Right lobe of liver (tissue), 4 donors: Measurements from ENCODE around the gene CHST11.

ENCODE experiments used
- CTCF ChIP-seq, 4 donors: fragments of 200-600 bp in 3 of 4; fragments of 450-650 bp in 1 of 4; IDR thresholded peaks; one replicate each; pipeline versions ENCODE4 v1.5.1 to v1.8.0; 2016 to 2022; ENCODE audit warnings: antibody characterized with exemption in 4 of 4, mild to moderate bottlenecking in 2 of 4
- POLR2A ChIP-seq: fragments of 450-650 bp; IDR thresholded peaks from one replicate; pipeline ENCODE4 v1.6.1; 2017; ENCODE audit warnings: antibody characterized with exemption, mild to moderate bottlenecking
- donor health status: DM: no; HTN: no; CAD: no.
- donor health status: DM: no; HTN: no; CAD: no.
- donor health status: DM: no; HTN: yes; CAD: no.

- TF ChIP-seq CTCF (IDR thresholded peaks at IDR 0.05) (no peak), POLR2A (no peak)
Measured at GRCh38 chr12:104484079-104484478, 27.3 kb downstream of the CHST11 start.
